K562 (cell line): Measurements from ENCODE around the gene FERMT1. TPM values are rescaled to one million over a fixed set of nuclear protein-coding genes. Genes with fewer than 3 reads are reported as not detected.
A peak's percentile ranks its signal among the peaks of the same experiment; 100 is the strongest.

Source experiments
- ATAC-seq: fragments of 200-7000 bp; cut with Tn5 transposase; 3 replicates; pipeline ENCODE4 v1.9.1; 2020; ENCODE audit warnings: moderate library complexity
- BruUV-seq: library from RNA; stranded (reverse); fragments of 400-500 nt; replicated peaks from 2 replicates; lab custom pipeline; 2021; lab: Mats Ljungman, UMichigan
- CTCF ChIA-PET: fragments of 300-600 bp; formaldehyde crosslinking; extraction: SDS; loops from one replicate; lab custom pipeline; 2021; ENCODE audit warnings: low intra/inter-chr PET ratio; lab: Yijun Ruan, JAX
- POLR2A ChIA-PET: fragments of 300-600, 350-650 bp; sonication (Branson Sonifier 250); formaldehyde crosslinking; extraction: SDS; loops from one replicate; lab custom pipeline; 2021; ENCODE audit warnings: antibody characterized with exemption, inconsistent platforms; lab: Yijun Ruan, JAX
- DNase-seq, 4 experiments: peaks; one replicate each; pipeline versions ENCODE4 v3.0.0 to v3.0.0-alpha.2; 2011 to 2018; ENCODE audit warnings: low spot score in 3 of 4, mixed read lengths in 3 of 4; ENCODE audit errors: extremely low read depth in 1 of 4
- FAIRE-seq: peaks from 2 replicates; lab custom pipeline; 2011; peaks lifted over from hg19 to GRCh38; lab: Jason Lieb, UNC
- H2AFZ ChIP-seq: 2 replicates; pipeline ENCODE4 v1.6.0; 2011; ENCODE audit warnings: low read depth, low read length, control low read depth, inconsistent platforms
- H3K27ac ChIP-seq: fragments of 200-600 bp; 3 replicates; pipeline ENCODE4 v1.8.0; 2011; ENCODE audit warnings: low read depth, mild to moderate bottlenecking, control low read depth, inconsistent platforms, low read length, moderate library complexity, mixed read lengths; ENCODE audit errors: extremely low read depth
- H3K27me3 ChIP-seq, 2 experiments: fragments of 300-600 bp in 1 of 2; 2 replicates in 1 of 2; 3 replicates in 1 of 2; pipeline versions ENCODE4 v1.6.0 to v1.8.0; 2011; ENCODE audit warnings: inconsistent platforms in 2 of 2, low read length in 2 of 2, mild to moderate bottlenecking in 1 of 2, mixed read lengths in 1 of 2, moderate library complexity in 1 of 2; ENCODE audit not compliant: control insufficient read depth in 2 of 2, insufficient read depth in 2 of 2
- H3K36me3 ChIP-seq: fragments of 300-600 bp; 3 replicates; pipeline ENCODE4 v1.8.0; 2011; ENCODE audit warnings: mild to moderate bottlenecking, low read length, inconsistent platforms; ENCODE audit not compliant: control insufficient read depth, insufficient read depth
- H3K4me1 ChIP-seq, 2 experiments: fragments of 200-600 bp in 1 of 2; replicated peaks in 1 of 2; 2 replicates in 1 of 2; 3 replicates in 1 of 2; pipeline versions ENCODE4 v1.5.1 to v1.8.0; 2011; ENCODE audit warnings: inconsistent platforms in 2 of 2, low read length in 2 of 2, mild to moderate bottlenecking in 1 of 2, mixed read lengths in 1 of 2, moderate library complexity in 1 of 2; ENCODE audit not compliant: control insufficient read depth in 2 of 2, insufficient read depth in 2 of 2
- H3K4me2 ChIP-seq: 2 replicates; pipeline ENCODE4 v1.6.1; 2011; ENCODE audit warnings: low read length, control low read depth, inconsistent platforms, mixed read lengths; ENCODE audit not compliant: insufficient read depth
- H3K4me3 ChIP-seq: fragments of 200-600 bp; sonication (generic), shearing (Covaris generic); 2 replicates; pipeline ENCODE4 v1.5.1; 2016; ENCODE audit warnings: control low read depth, inconsistent platforms
- H3K79me2 ChIP-seq: fragments of 200-600 bp; 3 replicates; pipeline ENCODE4 v1.8.0; 2011; ENCODE audit warnings: low read length, inconsistent platforms; ENCODE audit not compliant: control insufficient read depth, insufficient read depth
- H3K9ac ChIP-seq, 2 experiments: 2 replicates each; pipeline versions ENCODE4 v1.6.0 to v1.6.1; 2011; ENCODE audit warnings: low read depth in 2 of 2, low read length in 2 of 2, control low read depth in 1 of 2, inconsistent platforms in 1 of 2, mild to moderate bottlenecking in 1 of 2, mixed read lengths in 1 of 2; ENCODE audit not compliant: insufficient read depth in 1 of 2
- H3K9me1 ChIP-seq: one replicate; pipeline ENCODE4 v1.6.0; 2011; ENCODE audit warnings: inconsistent platforms, mild to moderate bottlenecking, low read length, moderate library complexity; ENCODE audit not compliant: control insufficient read depth, insufficient read depth
- H3K9me3 ChIP-seq: replicated peaks from 2 replicates; pipeline ENCODE4 v1.5.1; 2011; ENCODE audit warnings: low read depth, low read length, inconsistent platforms; ENCODE audit not compliant: control insufficient read depth, insufficient read depth
- H4K20me1 ChIP-seq: replicated peaks from 2 replicates; pipeline ENCODE4 v1.6.1; 2011; ENCODE audit warnings: low read length, inconsistent platforms, mixed read lengths; ENCODE audit not compliant: control insufficient read depth, insufficient read depth
- ATF7 ChIP-seq: fragments of 450-650 bp; IDR thresholded peaks from 2 replicates; pipeline ENCODE4 v1.7.1; 2014; ENCODE audit warnings: mild to moderate bottlenecking, moderate library complexity
- GATAD2B ChIP-seq: fragments of 450-650 bp; IDR thresholded peaks from 2 replicates; pipeline ENCODE4 v1.6.1; 2017; ENCODE audit warnings: mild to moderate bottlenecking, borderline replicate concordance
- MBD2 ChIP-seq: sonication (generic); IDR thresholded peaks from 2 replicates; pipeline ENCODE4 v1.6.1; 2016; ENCODE audit warnings: low read depth, borderline replicate concordance
- MEF2D ChIP-seq: conservative IDR thresholded peaks from 2 replicates; pipeline ENCODE4 v1.6.1; 2016; ENCODE audit warnings: low read depth, missing genetic modification characterization, missing compliant biosample characterization
- POLR2G ChIP-seq: fragments of 200-400 bp; formaldehyde crosslinking; IDR thresholded peaks from 2 replicates; pipeline ENCODE4 v1.6.1; 2017; ENCODE audit warnings: low read depth, mild to moderate bottlenecking, antibody characterized with exemption, low read length, moderate library complexity
- SMARCE1 ChIP-seq: fragments of 450-650 bp; IDR thresholded peaks from 2 replicates; pipeline ENCODE4 v1.7.1; 2016; ENCODE audit warnings: mild to moderate bottlenecking
- ZNF3 ChIP-seq: fragments of 250-450 bp; sonication (Bioruptor Pico); IDR thresholded peaks from 2 replicates; pipeline ENCODE4 v1.5.0; 2021; ENCODE audit warnings: mild to moderate bottlenecking, moderate library complexity
- WGBS: fragments of 100-300 bp; shearing (Covaris generic); methylation state at CpG from one replicate; pipeline ENCODE4 v1.1.6; 2016; ENCODE audit warnings: low coverage, mixed read lengths; ENCODE audit not compliant: insufficient coverage; ENCODE audit errors: missing lambda C conversion rate; 5-methylcytosine and 5-hydroxymethylcytosine counted together
- in situ Hi-C: fragments of 300-500 bp; cut with MboI; formaldehyde crosslinking; loops from 4 replicates; pipeline ENCODE4 v1.15.0; 2018; ENCODE audit warnings: inconsistent platforms, mixed read lengths
- intact Hi-C: fragments of 100-400 bp; cut with micrococcal nuclease; formaldehyde crosslinking; loops from 2 replicates; pipeline ENCODE4 v1.14.2; 2022
- polyA plus RNA-seq, 8 experiments: library from polyadenylated mRNA; depleted of rRNA in 4 of 8; stranded (reverse) in 5 of 8; unstranded in 3 of 8; fragments of >200 nt; fragmentation: Nextera tagmentation in 2 of 8; fragmentation: Illumina TruSeq in 1 of 8; extraction: Ambion mirVana in 2 of 8; extraction: Trizol in 1 of 8; gene quantifications; 2 replicates each; pipeline versions ENCODE4 v1.2.1 to v1.2.3, GENCODE V29; 2011 to 2014; ENCODE audit warnings: inconsistent platforms in 1 of 8, missing spikeins in 1 of 8
- total RNA-seq, 7 experiments: library from RNA; depleted of rRNA in 6 of 7; stranded (reverse); fragments of >200 nt in 6 of 7; fragmentation: Illumina TruSeq in 2 of 7; extraction: Trizol in 2 of 7; gene quantifications; 2 replicates each; pipeline versions ENCODE4 v1.2.1 to v1.2.3, GENCODE V29; 2011 to 2021; ENCODE audit warnings: low replicate concordance in 1 of 7
- TF ChIP-seq, protein P1 (sequence below): sonication (generic); formaldehyde crosslinking; IDR thresholded peaks from 2 replicates; pipeline ENCODE4 v1.8.1; 2023; ENCODE audit warnings: mild to moderate bottlenecking, missing genetic modification reagents

The FERMT1 gene
- total and polyA plus RNA-seq, 9 of the 15 experiments (the other 6 are each of a cell fraction or from before 2014, with no cell fraction given), result 0.07 TPM; not detected in 8

GRCh38 chr20:6040958-6041807 lies 81.6 kb downstream of the FERMT1 start:
- ATAC-seq, result no peak

More at GRCh38 chr20:6040958-6041807, 81.6 kb downstream of the FERMT1 start:
- CTCF ChIA-PET, result no interaction called here
- no peak for DNase-seq
- Histone ChIP-seq H3K27ac (no peak overlapping the region), H3K9ac (no peak overlapping the region), H3K36me3 (peaks cover 48% of the 10 kb centered on the region), H3K9me3 (no peaks in the 10 kb centered on the region), H3K4me2 (no peak overlapping the region), H3K9me1 (no peaks in the 10 kb centered on the region), H3K4me3 (no peak overlapping the region), H3K27me3 (no peaks in the 10 kb centered on the region), H3K79me2 (0 out of 3 replicates have a peak, but pooled peaks cover 1% of the 10 kb centered on the region), H2AFZ (no peak overlapping the region), H3K4me1 (peaks cover 0 to 10% of the 10 kb centered on the region in 2 experiments; a peak in 1 of 5 replicates), H4K20me1 (no peaks in the 10 kb centered on the region)
- FAIRE-seq, result no peak
- POLR2A ChIA-PET, result interaction anchor here (1.0 kb wide), 1 partner anchor 10 kb away, joined by 3 read pairs; no protein-coding TSS in a partner anchor
- no TSS peak for BruUV-seq
- 95% methylated on average over 11 of the region's 67 CpGs for WGBS
- no peak for TF ChIP-seq GATAD2B
- no peak for TF ChIP-seq MBD2
- TF ChIP-seq MEF2D (tag), result no peak
- TF ChIP-seq, protein P1, sequence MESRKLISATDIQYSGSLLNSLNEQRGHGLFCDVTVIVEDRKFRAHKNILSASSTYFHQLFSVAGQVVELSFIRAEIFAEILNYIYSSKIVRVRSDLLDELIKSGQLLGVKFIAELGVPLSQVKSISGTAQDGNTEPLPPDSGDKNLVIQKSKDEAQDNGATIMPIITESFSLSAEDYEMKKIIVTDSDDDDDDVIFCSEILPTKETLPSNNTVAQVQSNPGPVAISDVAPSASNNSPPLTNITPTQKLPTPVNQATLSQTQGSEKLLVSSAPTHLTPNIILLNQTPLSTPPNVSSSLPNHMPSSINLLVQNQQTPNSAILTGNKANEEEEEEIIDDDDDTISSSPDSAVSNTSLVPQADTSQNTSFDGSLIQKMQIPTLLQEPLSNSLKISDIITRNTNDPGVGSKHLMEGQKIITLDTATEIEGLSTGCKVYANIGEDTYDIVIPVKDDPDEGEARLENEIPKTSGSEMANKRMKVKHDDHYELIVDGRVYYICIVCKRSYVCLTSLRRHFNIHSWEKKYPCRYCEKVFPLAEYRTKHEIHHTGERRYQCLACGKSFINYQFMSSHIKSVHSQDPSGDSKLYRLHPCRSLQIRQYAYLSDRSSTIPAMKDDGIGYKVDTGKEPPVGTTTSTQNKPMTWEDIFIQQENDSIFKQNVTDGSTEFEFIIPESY (CRISPR knock-in tag), result peak; percentile 93
- TF ChIP-seq SMARCE1, result no peak
- no peak for TF ChIP-seq ZNF3 (CRISPR knock-in tag)
- TF ChIP-seq POLR2G, result peak; percentile 56; the same call in 1 of the 2 replicates
- no peak for TF ChIP-seq ATF7
- in situ Hi-C loops, result no loop called here
- intact Hi-C loops, result no loop called here
